Liver (tissue), 9 donors: Measurements from ENCODE around the gene PDE4C. TPM values are rescaled to one million over a fixed set of nuclear protein-coding genes. Genes with fewer than 3 reads are reported as not detected.

Experiments used
- DNase-seq: peaks from one replicate; pipeline ENCODE4 v3.0.0-alpha.2; 2017; ENCODE audit warnings: low spot score
- H3K27ac ChIP-seq, 2 donors: one replicate each; pipeline ENCODE4 v1.7.0; 2013; ENCODE audit warnings: inconsistent platforms in 2 of 2, low read length in 2 of 2, control low read depth in 1 of 2, low read depth in 1 of 2, mild to moderate bottlenecking in 1 of 2
- H3K27me3 ChIP-seq, 4 donors: one replicate each; pipeline versions ENCODE4 v1.6.1 to v1.7.0; 2013; ENCODE audit warnings: low read length in 3 of 4, inconsistent platforms in 1 of 4, mild to moderate bottlenecking in 1 of 4, moderate library complexity in 1 of 4; ENCODE audit not compliant: control insufficient read depth in 4 of 4, insufficient read depth in 4 of 4
- H3K36me3 ChIP-seq, 4 donors: one replicate each; pipeline versions ENCODE4 v1.6.1 to v1.7.0; 2013; ENCODE audit warnings: low read length in 3 of 4, mild to moderate bottlenecking in 3 of 4, low read depth in 1 of 4, moderate library complexity in 1 of 4; ENCODE audit not compliant: control insufficient read depth in 4 of 4, insufficient read depth in 3 of 4
- H3K4me1 ChIP-seq, 4 donors: one replicate each; pipeline versions ENCODE4 v1.6.1 to v1.7.0; 2013; ENCODE audit warnings: low read length in 3 of 4, mild to moderate bottlenecking in 3 of 4, moderate library complexity in 1 of 4; ENCODE audit not compliant: control insufficient read depth in 4 of 4, insufficient read depth in 4 of 4
- H3K4me3 ChIP-seq, 3 donors: one replicate each; pipeline versions ENCODE4 v1.6.1 to v1.7.0; 2013; ENCODE audit warnings: low read length in 3 of 3, control low read depth in 1 of 3, low read depth in 1 of 3, mild to moderate bottlenecking in 1 of 3
- H3K9ac ChIP-seq, 2 donors: one replicate each; pipeline ENCODE4 v1.7.0; 2013; ENCODE audit warnings: low read length in 2 of 2, mild to moderate bottlenecking in 2 of 2, moderate library complexity in 2 of 2, control low read depth in 1 of 2, low read depth in 1 of 2
- H3K9me3 ChIP-seq, 4 donors: one replicate each; pipeline versions ENCODE4 v1.6.1 to v1.7.0; 2013; ENCODE audit warnings: low read length in 3 of 4; ENCODE audit not compliant: control insufficient read depth in 4 of 4
- EGR1 ChIP-seq, 2 donors: IDR thresholded peaks; 2 replicates each; pipeline ENCODE4 v1.6.1; 2016 to 2018; ENCODE audit warnings: antibody characterized with exemption in 2 of 2, low read depth in 2 of 2
- FOXA1 ChIP-seq: IDR thresholded peaks from 2 replicates; pipeline ENCODE4 v1.6.1; 2016; ENCODE audit warnings: antibody characterized with exemption
- FOXA2 ChIP-seq: IDR thresholded peaks from 2 replicates; pipeline ENCODE4 v1.6.1; 2016; ENCODE audit warnings: antibody characterized with exemption
- HNF4A ChIP-seq, 2 donors: conservative IDR thresholded peaks; 2 replicates each; pipeline ENCODE4 v1.6.1; 2016; ENCODE audit warnings: antibody characterized with exemption in 2 of 2, mild to moderate bottlenecking in 2 of 2
- HNF4G ChIP-seq: IDR thresholded peaks from 2 replicates; pipeline ENCODE4 v1.6.1; 2016; ENCODE audit warnings: antibody characterized with exemption
- NR2F2 ChIP-seq: IDR thresholded peaks from 2 replicates; pipeline ENCODE4 v1.6.1; 2016; ENCODE audit warnings: antibody characterized with exemption
- RAD21 ChIP-seq, 2 donors: IDR thresholded peaks; 2 replicates each; pipeline ENCODE4 v1.6.1; 2016; ENCODE audit warnings: antibody characterized with exemption in 2 of 2, mild to moderate bottlenecking in 2 of 2
- SP1 ChIP-seq: IDR thresholded peaks from 2 replicates; pipeline ENCODE4 v1.6.1; 2018; ENCODE audit warnings: antibody characterized with exemption, mild to moderate bottlenecking
- TAF1 ChIP-seq: conservative IDR thresholded peaks from 2 replicates; pipeline ENCODE4 v1.6.1; 2016; ENCODE audit warnings: antibody characterized with exemption, mild to moderate bottlenecking
- WGBS: extraction: QIAGEN DNeasy Blood & Tissue Kit; methylation state at CpG from one replicate; pipeline ENCODE4 v1.1.7; 2013; 5-methylcytosine and 5-hydroxymethylcytosine counted together
- polyA plus RNA-seq, 2 donors: library from polyadenylated mRNA; stranded (reverse) in 1 of 2; unstranded in 1 of 2; fragments of 200-250 nt in 1 of 2; fragments of >200 nt in 1 of 2; fragmentation: Nextera tagmentation in 1 of 2; extraction: Ambion mirVana in 1 of 2; gene quantifications; one replicate each; pipeline versions ENCODE4 v1.2.1 to v1.2.3, GENCODE V29; 2013 to 2015
- total RNA-seq, 2 donors: library from RNA; depleted of rRNA; stranded (reverse); fragments of >200 nt; gene quantifications; one replicate each; pipeline ENCODE4 v1.2.3, GENCODE V29; 2014
- TF ChIP-seq, protein P1 (sequence below): IDR thresholded peaks from 2 replicates; pipeline ENCODE4 v1.6.1; 2016; ENCODE audit warnings: antibody characterized with exemption
- TF ChIP-seq, protein P2 (sequence below): fragments of 150-350 bp; IDR thresholded peaks from 2 replicates; pipeline ENCODE4 v1.5.1; 2017; ENCODE audit warnings: improper control_type of control experiment, low read depth, low read length; ENCODE audit not compliant: missing input control
- TF ChIP-seq, protein P3 (sequence below): IDR thresholded peaks from 2 replicates; pipeline ENCODE4 v1.6.1; 2016; ENCODE audit warnings: antibody characterized with exemption, mild to moderate bottlenecking
- TF ChIP-seq, protein P4 (sequence below): IDR thresholded peaks from 2 replicates; pipeline ENCODE4 v1.6.1; 2016; ENCODE audit warnings: antibody characterized with exemption
- TF ChIP-seq, protein P5 (sequence below): IDR thresholded peaks from 2 replicates; pipeline ENCODE4 v1.6.1; 2016; ENCODE audit warnings: antibody characterized with exemption
- donor health status: healthy.
- donor health status: healthy.
- donor health status: healthy.
- donor health status: healthy.
- donor health status: healthy.

PDE4C gene
- total and polyA plus RNA-seq, 4 donors: 0.23 to 0.75 (median 0.51) TPM; not detected in 1

DNA sequence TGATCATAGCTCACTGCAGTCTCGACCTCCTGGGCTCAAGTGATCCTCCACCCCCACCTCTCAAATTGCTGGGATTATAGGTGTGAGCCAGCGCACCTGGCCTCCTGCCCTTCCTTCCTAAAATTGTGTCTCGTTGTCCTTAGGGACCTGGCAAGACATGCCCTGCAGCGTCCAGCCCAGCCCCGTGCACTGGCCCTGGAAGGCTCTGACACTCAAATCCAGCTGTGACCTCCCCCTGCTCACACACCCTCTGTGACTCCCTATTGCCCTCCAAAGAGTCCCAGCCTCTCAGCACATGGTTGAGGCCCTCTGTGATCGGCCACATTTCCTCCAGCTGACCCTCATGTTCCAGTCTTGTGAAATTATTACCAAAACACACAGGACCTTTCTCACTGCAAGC, 28.3 kb downstream of the PDE4C start:
- 87% methylated on average over 6 of the region's 6 CpGs for WGBS
- TF ChIP-seq, protein P1, sequence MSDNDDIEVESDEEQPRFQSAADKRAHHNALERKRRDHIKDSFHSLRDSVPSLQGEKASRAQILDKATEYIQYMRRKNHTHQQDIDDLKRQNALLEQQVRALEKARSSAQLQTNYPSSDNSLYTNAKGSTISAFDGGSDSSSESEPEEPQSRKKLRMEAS: no peak
- TF ChIP-seq FOXA2 (no peak), SP1 (no peak), FOXA1 (no peak), RAD21 (IDR thresholded peaks at IDR 0.05) (no peak), NR2F2 (no peak)
- Histone ChIP-seq H3K27ac (no peak overlapping the region), H3K9me3 (no peaks in the 10 kb centered on the region), H3K36me3 (peaks cover 0 to 12% (median 4%) of the 10 kb centered on the region in 4 donors), H3K4me1 (peaks cover 8 to 16% (median 13%) of the 10 kb centered on the region in 4 donors), H3K9ac (no peak overlapping the region), H3K27me3 (no peaks in the 10 kb centered on the region), H3K4me3 (no peak overlapping the region)
- no peak for DNase-seq

DNA sequence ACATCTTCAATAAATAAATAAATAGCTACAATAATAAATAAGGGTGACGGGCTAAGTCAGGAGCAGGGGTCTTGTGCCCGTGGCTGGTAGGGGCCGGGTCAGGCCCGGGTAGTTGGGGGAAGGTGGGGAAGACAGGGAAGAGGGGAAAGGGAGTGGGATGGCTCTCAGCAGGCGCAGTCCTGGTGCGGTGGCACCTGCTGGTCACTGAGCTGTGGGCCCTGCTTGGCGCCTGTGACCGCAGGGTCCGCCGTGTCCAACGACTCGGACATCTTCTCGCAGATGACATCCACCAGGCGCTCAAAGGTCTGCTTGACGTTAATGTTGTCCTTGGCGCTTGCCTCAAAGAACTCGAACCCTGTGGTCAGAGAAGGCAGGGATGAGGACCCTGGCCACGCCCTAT, 28.9 kb downstream of the PDE4C start:
- TF ChIP-seq, protein P2, sequence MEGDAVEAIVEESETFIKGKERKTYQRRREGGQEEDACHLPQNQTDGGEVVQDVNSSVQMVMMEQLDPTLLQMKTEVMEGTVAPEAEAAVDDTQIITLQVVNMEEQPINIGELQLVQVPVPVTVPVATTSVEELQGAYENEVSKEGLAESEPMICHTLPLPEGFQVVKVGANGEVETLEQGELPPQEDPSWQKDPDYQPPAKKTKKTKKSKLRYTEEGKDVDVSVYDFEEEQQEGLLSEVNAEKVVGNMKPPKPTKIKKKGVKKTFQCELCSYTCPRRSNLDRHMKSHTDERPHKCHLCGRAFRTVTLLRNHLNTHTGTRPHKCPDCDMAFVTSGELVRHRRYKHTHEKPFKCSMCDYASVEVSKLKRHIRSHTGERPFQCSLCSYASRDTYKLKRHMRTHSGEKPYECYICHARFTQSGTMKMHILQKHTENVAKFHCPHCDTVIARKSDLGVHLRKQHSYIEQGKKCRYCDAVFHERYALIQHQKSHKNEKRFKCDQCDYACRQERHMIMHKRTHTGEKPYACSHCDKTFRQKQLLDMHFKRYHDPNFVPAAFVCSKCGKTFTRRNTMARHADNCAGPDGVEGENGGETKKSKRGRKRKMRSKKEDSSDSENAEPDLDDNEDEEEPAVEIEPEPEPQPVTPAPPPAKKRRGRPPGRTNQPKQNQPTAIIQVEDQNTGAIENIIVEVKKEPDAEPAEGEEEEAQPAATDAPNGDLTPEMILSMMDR: no peak
- TF ChIP-seq HNF4G (no peak), FOXA2 (no peak), EGR1 (IDR thresholded peaks at IDR 0.05; ENCODE audit: low read depth in 2 of 2) (no peak), TAF1 (no peak), FOXA1 (no peak), HNF4A (conservative IDR thresholded peaks at IDR 0.05) (no peak)
- TF ChIP-seq, protein P3, sequence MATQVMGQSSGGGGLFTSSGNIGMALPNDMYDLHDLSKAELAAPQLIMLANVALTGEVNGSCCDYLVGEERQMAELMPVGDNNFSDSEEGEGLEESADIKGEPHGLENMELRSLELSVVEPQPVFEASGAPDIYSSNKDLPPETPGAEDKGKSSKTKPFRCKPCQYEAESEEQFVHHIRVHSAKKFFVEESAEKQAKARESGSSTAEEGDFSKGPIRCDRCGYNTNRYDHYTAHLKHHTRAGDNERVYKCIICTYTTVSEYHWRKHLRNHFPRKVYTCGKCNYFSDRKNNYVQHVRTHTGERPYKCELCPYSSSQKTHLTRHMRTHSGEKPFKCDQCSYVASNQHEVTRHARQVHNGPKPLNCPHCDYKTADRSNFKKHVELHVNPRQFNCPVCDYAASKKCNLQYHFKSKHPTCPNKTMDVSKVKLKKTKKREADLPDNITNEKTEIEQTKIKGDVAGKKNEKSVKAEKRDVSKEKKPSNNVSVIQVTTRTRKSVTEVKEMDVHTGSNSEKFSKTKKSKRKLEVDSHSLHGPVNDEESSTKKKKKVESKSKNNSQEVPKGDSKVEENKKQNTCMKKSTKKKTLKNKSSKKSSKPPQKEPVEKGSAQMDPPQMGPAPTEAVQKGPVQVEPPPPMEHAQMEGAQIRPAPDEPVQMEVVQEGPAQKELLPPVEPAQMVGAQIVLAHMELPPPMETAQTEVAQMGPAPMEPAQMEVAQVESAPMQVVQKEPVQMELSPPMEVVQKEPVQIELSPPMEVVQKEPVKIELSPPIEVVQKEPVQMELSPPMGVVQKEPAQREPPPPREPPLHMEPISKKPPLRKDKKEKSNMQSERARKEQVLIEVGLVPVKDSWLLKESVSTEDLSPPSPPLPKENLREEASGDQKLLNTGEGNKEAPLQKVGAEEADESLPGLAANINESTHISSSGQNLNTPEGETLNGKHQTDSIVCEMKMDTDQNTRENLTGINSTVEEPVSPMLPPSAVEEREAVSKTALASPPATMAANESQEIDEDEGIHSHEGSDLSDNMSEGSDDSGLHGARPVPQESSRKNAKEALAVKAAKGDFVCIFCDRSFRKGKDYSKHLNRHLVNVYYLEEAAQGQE: no peak
- TF ChIP-seq, protein P4, sequence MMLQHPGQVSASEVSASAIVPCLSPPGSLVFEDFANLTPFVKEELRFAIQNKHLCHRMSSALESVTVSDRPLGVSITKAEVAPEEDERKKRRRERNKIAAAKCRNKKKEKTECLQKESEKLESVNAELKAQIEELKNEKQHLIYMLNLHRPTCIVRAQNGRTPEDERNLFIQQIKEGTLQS: no peak
- TF ChIP-seq, protein P5, sequence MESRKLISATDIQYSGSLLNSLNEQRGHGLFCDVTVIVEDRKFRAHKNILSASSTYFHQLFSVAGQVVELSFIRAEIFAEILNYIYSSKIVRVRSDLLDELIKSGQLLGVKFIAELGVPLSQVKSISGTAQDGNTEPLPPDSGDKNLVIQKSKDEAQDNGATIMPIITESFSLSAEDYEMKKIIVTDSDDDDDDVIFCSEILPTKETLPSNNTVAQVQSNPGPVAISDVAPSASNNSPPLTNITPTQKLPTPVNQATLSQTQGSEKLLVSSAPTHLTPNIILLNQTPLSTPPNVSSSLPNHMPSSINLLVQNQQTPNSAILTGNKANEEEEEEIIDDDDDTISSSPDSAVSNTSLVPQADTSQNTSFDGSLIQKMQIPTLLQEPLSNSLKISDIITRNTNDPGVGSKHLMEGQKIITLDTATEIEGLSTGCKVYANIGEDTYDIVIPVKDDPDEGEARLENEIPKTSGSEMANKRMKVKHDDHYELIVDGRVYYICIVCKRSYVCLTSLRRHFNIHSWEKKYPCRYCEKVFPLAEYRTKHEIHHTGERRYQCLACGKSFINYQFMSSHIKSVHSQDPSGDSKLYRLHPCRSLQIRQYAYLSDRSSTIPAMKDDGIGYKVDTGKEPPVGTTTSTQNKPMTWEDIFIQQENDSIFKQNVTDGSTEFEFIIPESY: no peak
- Histone ChIP-seq H3K4me3 (no peak overlapping the region), H3K9ac (no peak overlapping the region), H3K27ac (no peak overlapping the region), H3K36me3 (peaks cover 0 to 12% (median 4%) of the 10 kb centered on the region in 4 donors), H3K27me3 (no peaks in the 10 kb centered on the region), H3K4me1 (peaks cover 7 to 13% (median 10%) of the 10 kb centered on the region in 4 donors), H3K9me3 (no peaks in the 10 kb centered on the region)
- no peak for DNase-seq
- WGBS: 97% methylated on average over 18 of the region's 18 CpGs
